Tibial nerve (tissue), 4 donors: Measurements from ENCODE around the gene MARK4.

ENCODE experiments used
- EP300 ChIP-seq, 2 donors: sonication (generic); formaldehyde crosslinking; IDR thresholded peaks; one replicate each; pipeline ENCODE4 v1.6.1; 2017; ENCODE audit warnings: antibody characterized with exemption in 2 of 2, mild to moderate bottlenecking in 1 of 2
- POLR2A ChIP-seq, 2 donors: fragments of 450-650 bp; IDR thresholded peaks; one replicate each; pipeline ENCODE4 v1.6.1; 2017; ENCODE audit warnings: antibody characterized with exemption in 2 of 2, mild to moderate bottlenecking in 2 of 2, moderate library complexity in 2 of 2
- TF ChIP-seq, protein P1 (sequence below), 5 experiments: fragments of 200-600 bp in 3 of 5; fragments of 450-650 bp in 2 of 5; sonication (generic) in 3 of 5; IDR thresholded peaks; one replicate each; pipeline ENCODE4 v1.5.1; 2016 to 2019; ENCODE audit warnings: antibody characterized with exemption in 5 of 5, mild to moderate bottlenecking in 3 of 5, moderate library complexity in 2 of 5

GRCh38 chr19:45206328-45206727 lies 44.7 kb upstream of the MARK4 start:
- TF ChIP-seq, protein P1, sequence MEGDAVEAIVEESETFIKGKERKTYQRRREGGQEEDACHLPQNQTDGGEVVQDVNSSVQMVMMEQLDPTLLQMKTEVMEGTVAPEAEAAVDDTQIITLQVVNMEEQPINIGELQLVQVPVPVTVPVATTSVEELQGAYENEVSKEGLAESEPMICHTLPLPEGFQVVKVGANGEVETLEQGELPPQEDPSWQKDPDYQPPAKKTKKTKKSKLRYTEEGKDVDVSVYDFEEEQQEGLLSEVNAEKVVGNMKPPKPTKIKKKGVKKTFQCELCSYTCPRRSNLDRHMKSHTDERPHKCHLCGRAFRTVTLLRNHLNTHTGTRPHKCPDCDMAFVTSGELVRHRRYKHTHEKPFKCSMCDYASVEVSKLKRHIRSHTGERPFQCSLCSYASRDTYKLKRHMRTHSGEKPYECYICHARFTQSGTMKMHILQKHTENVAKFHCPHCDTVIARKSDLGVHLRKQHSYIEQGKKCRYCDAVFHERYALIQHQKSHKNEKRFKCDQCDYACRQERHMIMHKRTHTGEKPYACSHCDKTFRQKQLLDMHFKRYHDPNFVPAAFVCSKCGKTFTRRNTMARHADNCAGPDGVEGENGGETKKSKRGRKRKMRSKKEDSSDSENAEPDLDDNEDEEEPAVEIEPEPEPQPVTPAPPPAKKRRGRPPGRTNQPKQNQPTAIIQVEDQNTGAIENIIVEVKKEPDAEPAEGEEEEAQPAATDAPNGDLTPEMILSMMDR (IDR thresholded peaks at IDR 0.05) = no peak
- TF ChIP-seq POLR2A (IDR thresholded peaks at IDR 0.05) = no peak
- no peak for TF ChIP-seq EP300 (IDR thresholded peaks at IDR 0.05)
